ENCODE measurements around the gene PFDN1.

PFDN1 gene

DNA sequence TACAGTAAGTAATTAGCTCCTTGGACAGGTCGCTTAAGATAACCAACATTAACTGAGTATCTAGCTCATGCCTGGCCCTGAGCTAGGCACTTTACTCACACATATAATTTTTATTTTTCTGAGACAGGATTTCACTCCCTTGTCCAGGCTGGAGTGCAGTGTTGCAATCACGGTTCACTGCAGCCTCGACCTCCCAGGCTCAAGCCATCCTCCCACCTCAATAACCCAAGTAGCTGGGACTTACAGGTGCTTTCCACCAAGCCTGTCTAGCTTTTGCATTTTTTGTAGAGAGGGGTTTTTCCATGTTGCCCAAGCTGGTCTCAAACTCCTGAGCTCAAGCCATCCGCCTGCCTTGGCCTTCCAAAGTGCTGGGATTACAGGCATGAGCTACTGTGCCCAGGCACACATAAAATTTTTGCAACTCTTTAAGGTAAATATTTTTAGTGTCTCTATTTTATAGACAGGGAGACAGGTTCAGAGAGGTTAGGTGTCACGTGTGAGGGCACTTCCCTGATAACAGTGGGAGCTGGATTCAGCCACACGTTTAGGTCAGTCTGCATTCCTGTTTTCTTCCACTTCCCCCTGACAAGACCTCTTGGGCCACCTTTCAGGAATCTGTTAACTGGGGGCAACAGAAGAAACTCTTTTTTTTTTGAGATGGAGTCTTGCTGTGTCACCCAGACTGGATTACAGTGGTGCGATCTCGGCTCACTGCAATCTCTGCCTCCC lies 25.3 kb upstream of the PFDN1 start:
- DNase-seq = no peak

DNA sequence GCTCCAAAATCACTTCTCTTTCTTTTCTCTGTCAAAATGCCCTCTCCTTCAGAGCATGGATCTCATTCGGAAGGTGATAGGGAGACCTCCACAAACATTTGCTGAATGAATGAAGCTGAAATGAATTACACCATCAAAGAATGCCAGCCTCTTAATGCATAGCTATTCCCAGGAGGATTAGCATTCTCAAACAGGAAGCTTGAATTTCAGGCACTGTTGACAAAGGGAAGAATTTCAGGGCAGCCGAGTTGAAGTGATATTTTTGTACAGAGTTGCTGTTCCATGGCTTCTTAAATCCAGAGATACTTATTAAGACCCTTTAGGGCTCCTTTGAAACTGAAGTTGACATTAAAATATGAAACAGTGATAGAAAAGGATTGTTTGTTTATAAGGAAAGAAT lies 24.7 kb upstream of the PFDN1 start:
- no peak for DNase-seq

DNA sequence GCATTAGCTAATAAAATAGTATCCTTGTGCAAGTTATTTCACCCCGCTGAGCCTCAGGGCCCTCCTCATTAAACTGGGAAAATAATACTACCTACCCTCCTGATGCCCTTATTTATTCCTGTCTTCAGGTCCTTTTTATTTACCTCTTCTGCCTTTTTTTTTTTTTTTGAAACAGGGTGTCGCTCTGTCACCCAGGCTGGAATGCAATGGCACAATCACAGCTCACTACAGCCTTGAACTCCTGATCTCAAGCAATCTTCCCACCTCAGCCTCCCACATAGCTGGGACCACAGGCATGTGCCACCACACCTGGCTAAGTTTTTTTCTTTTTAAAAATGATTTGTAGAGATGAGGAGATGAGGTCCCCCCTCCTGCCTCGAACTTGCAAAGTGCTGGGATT lies 22.6 kb upstream of the PFDN1 start:
- DNase-seq = no peak

DNA sequence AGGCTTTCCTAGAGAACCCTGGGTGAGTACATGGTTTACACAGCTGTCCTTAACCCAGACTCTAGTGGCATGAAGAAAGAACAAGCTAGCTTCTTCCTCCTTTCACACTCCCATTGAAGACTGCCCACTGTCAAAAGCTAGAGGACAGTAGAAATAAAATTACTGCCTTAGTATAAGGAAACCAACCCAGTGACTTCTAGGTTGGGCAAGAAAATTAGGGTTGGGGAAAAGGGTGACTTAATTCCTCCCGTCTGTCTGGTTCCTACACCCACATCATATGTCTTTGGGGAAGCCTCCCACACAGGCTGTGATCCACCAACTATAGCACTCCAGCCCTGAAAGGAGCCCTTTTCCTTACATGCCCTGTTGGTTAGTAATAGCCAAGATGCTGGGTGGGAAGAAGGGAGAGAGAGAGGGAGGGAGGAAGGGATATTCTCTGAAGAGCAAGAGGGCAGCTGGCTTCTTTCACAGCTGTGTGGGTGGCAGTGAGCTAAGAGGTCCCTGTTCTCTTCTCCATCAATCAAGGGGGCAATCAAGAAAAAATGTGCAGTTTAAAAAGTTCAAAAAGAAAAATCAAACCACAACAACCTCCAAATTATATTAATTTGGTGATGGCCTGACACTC lies 21.8 kb upstream of the PFDN1 start:
- DNase-seq = no peak

DNA sequence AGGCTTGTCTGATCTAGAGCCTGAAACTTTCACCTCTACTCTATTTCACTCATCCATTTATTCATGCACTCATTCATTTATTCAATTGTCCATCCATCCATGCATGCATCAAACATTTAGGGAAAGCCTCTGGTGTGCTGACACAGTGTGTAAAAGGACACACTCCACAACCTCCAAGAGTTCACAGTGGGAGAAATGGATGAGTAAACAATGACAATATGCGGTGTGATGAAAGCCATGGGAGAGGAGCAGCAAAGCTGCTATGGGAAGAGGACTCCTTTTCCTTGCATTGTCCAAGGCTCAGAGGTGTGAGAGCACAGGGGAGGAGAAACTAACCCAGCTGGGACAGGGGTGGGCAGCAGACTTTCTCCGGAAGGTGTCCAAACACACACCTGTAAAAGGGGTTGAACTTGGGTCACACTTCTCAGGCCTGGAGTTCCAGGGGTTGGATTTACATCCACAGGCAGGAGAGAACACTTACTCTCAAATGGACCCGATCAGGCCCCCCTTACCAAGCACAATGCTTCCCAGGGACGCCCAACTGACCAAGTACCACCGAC lies 21.2 kb upstream of the PFDN1 start:
- no peak for DNase-seq

DNA sequence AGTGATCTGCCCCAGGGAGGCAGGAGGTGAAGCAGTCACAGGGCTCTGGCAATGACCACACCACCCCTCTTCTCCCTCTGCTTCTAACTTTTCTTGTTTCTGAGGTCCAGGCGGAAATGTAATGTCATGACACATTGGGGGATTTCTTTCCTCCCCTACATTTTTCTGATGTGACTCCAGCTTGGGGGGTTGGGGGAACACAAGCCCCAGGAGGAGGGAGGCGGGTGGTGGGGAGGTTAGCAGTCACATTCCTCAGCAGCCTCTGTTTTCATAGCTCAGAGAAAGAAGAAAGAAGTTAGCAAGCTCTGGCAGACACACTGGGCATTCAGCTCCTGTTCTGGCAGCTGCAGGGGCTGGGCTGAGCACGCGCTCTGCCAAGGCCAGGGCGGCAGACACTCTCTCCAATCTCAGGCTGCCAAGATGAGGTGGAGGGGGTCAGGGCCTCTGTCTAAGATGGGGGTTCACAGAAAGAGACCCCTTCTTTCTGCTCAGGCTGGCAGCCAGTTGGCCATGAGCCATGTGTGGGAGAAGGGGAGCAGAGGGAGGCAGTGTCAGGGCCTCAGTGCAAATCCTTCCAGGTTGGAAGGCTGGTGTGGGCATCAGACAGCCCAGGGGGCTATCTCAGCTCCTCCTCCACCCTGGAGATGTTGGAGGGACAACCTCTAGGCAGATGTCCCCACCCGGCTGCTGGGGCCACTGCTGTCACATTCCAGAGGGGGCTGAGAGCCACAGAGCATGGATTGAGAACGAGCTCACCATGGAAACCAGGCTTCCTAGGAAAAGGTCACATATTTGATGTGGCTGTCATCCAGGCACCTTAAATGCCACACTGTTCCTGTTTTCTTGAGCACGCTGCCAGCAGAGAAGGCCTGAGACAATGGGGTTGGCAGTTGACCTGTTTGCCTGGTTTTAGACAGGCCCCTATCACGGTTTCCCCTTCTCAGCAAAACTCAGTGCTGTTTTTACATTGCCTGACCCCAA lies 20.1 kb upstream of the PFDN1 start:
- no peak for DNase-seq

DNA sequence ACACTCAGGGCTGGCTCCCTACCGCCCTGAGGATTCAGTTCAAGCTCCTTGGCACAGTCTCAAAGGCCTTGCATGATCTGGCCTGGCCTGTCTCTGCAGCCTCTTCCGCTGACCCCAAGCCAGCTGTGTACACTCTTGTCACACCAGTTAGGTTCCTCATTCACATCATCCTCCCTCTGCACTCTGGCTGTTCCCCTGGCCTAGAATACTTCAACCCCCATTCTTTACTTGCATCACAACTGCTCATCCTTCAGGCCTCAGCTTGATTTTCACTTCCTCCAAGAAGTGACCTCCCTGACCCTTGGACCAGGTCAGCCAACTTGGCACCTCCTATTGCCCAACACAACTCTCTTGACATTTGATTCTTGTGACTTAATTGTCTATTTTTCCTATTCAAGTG lies 18.9 kb upstream of the PFDN1 start:
- DNase-seq = no peak

DNA sequence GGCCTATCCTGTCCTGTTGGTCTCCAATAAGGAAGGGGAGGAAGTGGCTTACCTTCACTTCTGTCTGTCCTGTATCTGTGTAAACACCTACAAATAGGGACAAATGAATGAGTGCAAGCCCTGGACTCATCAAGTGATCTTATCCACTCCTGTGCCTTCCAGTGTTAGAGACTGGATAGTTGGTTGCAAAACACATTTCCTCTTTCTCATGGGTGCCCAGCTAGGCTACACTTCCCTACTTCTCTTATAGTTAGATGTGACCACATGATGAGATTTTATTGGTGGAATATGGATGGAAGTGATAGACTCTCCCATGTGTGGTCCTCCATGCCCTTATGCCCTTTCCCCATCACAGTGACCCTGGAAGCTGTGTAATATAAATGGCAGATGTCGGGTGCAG lies 16.9 kb upstream of the PFDN1 start:
- DNase-seq = no peak

DNA sequence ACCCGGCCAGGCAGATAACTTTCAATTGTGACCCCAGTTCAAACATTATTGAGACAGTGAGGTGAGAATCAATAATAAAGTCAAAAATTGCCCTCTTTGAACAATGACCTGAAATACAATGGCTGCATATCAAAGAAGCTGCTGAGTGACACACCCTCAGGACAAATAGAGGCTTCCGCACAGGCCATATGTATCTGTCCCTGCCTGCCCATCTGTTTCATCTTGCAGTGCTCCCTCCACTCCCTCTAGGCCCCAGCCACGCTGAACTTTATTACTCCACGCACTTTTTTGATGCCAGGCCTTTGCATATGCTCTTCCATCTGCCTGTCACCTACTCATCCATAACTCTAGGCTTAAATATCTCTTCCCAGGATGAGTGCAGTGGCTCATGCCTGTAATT lies 15.9 kb upstream of the PFDN1 start:
- DNase-seq = no peak

DNA sequence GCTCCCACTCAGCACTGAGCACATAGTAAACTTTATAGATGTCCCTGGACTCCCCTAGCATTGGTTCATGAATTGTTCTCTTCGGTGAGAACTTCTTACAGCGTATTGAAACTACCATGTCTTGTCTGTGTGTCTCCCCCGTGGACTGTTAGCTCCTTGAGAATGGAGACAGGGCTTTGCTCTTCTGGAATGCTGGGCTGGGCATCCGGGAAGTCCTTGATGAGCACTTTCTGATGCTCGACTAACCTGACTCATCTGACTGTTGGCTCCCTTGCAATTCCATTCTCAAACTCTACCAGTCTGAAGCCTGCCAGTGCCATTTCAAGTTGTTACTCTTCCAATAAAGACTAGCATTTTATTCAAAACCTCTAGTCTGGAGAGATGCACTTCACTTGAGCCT lies 15.0 kb upstream of the PFDN1 start:
- no peak for DNase-seq

DNA sequence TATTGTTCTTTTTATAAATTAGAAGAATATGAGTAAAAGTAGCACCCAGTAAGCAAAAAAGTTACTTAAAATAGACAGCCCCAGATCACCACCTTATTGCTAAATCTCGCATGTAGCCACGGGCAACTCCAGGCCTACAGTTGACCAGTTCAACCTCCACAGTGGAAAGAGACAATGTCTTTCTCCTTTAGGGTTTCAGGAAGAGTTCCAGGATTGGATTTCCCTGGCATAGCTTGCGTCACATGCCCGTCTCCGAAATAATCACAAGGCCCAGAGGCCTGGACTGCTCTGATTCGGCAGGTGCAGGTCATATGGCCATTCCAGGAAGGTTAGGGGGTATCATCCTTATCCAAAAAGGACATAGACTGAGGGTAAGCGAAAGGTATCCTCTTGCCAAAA lies 9.9 kb upstream of the PFDN1 start:
- no peak for DNase-seq

DNA sequence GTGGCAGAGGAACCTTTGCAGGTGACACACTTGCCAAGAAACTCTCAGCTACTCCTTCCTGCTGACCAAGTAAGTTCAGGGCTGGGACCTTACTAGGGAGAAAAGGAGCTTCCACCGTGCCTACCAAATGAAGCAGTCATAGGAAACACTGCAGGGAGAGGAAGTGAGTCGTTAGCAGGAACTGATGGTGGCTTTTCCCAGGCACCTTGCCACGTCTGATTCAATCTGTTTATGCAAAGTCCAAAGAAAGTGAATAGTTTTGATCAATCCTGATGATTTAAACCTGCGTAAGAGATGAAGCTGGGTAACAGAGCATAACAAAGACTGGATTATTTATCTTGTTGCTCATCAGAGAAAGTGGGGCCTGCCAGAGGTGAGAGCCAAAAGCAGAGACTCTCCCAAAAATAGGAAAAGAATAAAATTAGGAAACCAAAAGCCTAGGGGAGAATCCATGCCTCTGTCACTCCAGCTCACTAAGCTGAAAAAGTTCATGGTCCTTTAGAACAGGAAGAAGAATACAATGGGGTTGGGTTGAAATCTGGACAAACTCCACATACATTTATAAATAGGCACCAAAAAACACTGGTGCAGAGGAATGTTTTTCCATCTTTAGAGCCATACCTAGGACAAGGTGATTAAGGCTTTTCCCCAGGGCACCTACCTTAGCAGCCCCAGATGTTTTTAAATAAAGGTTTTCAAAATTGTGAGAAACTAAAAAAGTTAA lies 9.3 kb upstream of the PFDN1 start:
- DNase-seq = no peak

DNA sequence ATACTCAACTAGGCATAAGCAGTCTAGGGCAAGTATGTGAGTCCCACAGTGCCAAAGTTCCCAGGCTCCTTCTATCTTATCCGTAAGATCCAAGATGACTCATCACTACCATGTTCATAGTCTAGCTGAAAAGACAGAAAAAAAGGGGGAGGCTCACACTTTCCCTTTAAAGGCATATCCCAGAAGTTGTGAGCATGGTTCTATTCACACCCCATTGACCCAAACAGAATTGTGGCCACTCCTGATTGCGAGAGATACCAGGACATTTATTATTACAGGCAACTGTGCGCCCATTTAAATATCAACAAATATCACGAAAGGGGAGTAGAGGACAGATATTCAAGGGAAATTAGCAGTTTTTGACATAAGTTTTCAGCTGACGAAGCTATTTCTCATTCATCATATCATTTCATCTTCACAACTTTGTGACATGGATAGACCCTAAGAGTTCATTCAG lies 8.1 kb upstream of the PFDN1 start:
- DNase-seq = no peak

DNA sequence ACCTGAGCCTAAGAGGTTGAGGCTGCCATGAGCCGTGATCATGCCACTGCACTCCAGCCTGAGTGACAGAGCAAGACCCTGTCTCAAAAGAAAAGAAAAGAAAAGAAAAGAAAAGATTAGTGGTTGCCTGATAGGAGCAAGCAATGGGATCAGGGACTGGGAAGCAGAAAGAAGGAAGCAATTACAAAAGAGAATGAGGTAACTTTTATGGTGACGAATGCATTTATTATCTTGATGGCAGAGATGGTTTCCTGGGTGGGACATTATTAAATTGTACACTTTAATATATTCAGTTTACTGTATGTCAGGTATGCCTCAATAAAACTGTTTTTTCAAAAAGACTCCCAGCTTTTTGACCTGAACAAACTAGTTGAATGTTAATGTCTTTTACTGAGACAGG lies 7.5 kb upstream of the PFDN1 start:
- DNase-seq = no peak

DNA sequence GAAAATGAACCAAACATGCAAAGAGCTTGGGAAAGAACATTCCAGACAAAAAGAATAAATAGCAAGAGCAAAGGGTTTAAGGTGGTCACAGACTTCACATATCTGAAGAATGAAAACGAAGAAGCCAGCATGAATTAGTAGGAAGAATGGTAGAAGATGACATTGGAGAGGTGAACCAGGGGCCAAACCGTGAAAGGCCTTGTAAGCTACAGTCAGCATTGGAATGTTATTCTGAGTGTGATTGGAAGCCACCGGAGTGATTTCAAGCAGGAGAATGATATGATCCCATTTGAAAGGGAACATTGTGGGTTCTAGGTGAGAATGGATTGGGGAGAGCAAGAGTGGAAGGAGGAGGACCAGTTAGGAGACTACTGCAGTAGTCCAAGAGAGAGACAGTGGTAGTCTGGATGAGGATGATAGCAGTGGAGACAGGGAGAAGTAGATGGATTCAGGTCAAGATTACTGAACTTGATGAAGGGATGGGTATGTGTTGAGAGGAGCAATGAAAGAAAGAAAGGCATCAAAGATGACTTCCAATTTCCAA lies 6.9 kb upstream of the PFDN1 start:
- DNase-seq = no peak

DNA sequence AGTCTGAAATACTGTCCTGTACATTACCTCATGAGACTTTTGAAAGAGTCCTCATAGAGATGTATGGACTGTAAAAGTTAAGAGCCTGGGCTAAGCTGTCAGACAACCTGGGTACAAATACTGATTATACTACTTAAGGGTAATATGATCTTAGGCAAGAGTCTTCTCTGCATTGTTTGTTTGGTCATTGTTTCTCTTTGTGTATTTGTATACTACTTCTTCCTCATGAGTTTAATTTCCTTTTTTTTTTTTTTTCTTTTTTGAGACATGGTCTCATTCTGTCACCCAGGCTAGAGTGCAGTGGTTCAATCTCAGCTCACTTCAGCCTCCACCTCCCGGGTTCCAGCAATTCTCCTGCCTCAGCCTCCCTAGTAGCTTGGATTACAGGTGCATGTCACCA lies 2.6 kb upstream of the PFDN1 start:
- no peak for DNase-seq

DNA sequence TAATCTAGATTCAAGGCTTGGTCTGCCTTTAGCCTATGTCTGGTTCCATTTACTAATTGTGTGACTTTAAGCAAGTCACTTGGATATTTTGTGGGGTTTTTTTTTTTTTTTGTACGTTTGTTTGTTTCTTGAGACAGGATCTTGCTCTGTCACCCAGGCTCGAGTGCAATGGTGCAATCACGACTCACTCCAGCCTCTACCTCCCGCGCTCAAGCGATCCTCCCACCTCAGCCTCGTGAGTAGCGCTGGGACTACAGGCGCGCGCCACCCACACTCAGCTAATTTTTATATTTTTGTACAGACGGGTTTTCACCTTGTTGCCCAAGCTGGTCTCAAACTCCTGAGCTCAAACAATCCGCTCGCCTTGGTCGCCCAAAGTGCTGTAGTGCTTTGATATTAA lies 1.1 kb upstream of the PFDN1 start:
- no peak for DNase-seq

DNA sequence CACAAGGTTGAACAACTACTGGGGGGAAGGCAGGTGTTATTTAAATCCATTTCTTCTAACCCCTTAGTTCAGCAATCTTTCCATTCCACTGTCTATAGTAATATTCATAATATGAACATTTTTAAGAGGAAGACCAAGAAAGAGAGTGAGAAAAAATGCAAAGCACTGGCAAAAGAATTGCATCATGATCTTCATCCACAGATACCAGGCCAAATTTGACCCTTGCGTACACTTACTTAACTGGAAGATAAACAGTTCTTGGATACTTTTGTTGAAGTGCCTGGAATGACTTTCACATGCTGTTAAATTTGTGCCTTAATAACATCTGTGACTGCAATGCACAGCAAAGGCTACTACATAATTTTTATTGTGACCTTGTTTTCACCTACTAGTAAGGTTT lies 1.8 kb downstream of the PFDN1 start:
- DNase-seq = no peak

DNA sequence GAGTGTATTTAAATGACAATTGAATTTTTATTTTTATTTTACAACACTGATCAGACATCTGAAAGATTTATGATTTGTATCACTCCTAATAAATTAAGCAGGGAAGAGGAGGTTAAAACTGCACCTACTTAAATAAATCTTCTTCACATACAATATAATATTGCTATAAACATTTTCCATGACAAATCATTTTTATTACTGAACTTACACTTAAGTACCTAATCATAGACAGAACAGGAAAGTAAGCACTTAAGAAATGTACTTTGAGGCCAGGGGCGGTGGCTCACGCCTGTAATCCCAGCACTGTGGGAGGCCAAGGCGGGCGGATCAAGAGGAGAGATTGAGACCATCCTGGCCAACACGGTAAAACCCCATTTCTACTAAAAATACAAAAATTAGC lies 3.8 kb downstream of the PFDN1 start:
- DNase-seq = no peak

DNA sequence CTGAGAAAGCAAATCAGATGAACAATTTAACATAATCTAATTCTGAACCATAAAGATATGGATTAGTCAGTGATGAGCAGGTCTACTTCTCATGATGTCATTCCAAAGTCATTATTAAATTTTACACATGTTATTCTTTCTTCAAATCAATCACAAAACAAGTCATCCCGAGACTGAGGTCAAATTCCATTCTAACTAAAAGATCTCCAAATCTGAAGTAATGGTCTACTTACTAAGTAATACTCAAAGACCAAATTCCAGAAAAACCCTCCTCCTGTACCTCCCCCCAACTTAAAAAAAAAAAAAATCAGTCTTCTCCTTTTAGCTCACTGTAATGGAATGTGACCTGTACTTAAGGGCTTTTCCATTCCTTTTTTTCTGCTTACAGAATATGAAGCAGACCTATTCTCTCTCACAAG lies 4.7 kb downstream of the PFDN1 start:
- no peak for DNase-seq

DNA sequence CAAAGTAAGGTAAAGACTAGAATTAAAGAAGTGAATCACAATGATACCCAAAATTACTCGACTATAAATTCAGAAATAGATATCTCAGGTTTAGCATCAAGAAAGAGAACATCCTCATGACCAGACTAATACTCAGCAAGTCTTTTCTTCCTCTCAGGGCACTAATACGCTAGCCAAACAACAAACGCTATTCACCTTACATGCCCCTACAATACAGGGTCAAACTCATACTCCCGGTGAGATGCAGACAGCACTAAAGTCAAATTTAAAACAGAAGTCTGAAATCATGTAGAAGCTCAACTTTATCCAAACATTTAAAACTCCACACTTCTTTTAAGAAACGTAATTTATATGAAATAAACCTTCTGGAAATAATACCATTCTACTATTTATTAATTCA lies 5.6 kb downstream of the PFDN1 start:
- no peak for DNase-seq

DNA sequence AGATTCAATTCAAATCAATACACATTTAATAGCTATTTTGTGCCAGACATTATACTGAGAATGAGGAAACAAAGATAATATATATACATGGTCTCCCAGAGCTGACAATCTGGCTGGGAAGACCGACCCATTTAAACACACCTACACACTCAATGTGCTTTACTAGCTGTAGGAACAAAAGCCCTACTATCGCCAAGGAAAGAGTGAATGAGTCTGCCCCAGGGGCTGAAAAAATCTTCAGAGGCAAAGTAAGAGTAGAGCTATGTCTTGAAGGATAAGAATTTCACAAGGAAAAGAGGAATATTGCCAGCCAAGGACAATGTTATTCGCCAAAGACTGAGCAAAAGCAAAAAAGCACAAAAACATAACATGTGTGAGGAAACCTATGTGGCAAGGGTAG lies 6.6 kb downstream of the PFDN1 start:
- DNase-seq = no peak
